ENCODE results near the gene AGBL4.
A peak's percentile ranks its signal among the peaks of the same experiment; 100 is the strongest.

The AGBL4 gene

GRCh38 chr1:48710318-48710717 is 1313.4 kb downstream of the AGBL4 start:
- no peak for DNase-seq

- DNase-seq = no peak
Observed at GRCh38 chr1:48704736-48705135, 1319.0 kb downstream of the AGBL4 start.

DNA sequence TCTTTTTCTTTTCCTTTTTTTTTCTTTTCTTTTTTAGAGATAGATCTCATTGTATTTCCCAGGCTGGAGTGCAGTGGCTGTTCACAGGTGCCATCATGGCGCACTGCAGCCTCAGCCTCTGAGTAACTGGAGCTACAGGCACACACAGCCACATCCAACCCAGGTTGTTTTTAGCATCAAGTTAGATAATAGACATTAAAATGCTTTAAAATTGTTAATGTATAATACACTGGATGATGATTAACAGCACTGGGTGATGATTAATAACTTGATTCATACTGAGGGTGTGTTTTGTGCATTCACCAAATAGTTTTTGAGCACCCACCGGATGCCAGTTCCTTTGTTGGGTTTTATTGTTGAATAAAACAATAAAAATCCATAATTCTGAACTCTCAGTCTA is 1322.3 kb downstream of the AGBL4 start:
- no peak for DNase-seq

GRCh38 chr1:48697066-48697707 is 1326.6 kb downstream of the AGBL4 start:
- peak in 4 of 6 experiments; percentile 2 to 34 (median 9) for DNase-seq

GRCh38 chr1:48695161-48695560 is 1328.6 kb downstream of the AGBL4 start:
- DNase-seq = no peak

DNA sequence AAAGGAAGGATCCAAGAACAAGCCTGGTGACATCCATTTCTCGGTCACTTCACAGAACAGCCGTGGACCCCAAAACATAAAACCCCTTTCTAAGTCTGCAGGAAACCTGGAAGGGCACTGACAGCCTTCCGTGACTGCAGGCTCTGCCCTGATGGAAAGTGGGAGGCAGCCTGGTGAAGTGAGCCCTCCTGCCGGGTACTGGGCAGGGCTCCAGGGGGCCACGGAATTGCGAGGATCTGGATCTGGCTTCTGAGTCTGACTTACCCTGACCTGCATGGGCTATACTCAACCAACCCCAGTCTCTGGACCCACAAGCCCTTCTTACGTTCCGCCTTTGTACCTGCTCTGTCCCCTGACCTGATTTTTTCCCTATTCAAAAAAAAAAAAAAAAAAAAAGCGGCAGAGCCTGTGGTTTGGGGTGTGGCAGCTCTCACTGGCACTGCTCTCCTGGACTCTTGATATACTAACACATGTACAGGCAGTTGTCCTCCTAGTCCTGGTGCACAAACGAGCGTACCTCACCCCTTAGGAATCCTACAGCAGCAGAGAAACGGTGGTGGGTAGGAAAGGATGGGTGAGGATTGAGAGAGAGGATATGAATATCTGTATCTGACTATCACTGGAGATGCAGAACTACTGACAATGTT is 1330.0 kb downstream of the AGBL4 start:
- no peak for DNase-seq

DNA sequence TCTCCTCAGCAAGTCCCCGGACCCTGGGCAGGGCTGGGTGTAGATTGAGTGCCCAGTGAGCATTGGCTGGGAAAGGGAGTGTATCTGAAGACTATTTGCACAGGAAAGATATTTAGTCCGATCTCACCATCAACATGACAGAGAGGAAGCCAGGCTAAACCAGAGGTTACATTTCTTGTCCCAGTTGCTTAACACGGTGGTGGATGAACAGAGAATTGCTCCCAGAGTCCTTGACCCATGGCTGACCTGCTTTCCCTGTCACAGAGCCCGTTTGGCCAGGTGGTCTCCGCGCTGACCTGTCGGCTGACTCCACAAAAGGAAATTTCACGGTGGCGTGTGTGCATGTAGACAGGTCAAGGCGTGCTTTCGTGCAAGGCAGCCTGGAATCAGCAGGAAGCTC is 1330.6 kb downstream of the AGBL4 start:
- DNase-seq = no peak

- no peak for DNase-seq
Observed at GRCh38 chr1:48692235-48692634, 1331.5 kb downstream of the AGBL4 start.

DNA sequence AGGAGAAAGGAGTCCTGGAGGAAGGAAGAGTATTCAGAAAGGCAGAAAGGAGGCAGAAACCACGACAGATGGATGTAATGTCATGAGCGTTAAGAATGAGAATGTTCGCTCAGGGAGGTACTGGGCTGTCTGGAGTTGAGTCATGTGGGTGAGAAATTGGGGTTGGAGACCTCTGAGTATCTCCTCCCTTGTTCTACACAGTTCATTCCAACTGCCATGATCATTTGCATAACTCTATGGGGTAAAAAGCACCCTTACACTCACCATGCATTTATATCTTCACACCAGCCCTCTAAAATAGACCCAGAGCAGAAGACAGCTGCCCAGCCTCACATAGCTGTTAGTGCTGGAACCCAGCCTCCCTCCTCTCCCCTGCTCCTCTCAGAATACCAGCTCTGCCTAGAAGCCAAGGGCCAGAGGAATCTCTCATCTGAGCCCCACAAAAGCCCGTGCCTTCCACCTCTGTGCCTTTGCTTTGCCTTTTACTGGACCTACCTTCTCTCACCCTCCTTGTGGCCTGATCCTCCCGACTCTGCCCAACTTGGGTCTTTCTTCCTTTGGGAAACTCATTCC is 1332.2 kb downstream of the AGBL4 start:
- DNase-seq = no peak

DNA sequence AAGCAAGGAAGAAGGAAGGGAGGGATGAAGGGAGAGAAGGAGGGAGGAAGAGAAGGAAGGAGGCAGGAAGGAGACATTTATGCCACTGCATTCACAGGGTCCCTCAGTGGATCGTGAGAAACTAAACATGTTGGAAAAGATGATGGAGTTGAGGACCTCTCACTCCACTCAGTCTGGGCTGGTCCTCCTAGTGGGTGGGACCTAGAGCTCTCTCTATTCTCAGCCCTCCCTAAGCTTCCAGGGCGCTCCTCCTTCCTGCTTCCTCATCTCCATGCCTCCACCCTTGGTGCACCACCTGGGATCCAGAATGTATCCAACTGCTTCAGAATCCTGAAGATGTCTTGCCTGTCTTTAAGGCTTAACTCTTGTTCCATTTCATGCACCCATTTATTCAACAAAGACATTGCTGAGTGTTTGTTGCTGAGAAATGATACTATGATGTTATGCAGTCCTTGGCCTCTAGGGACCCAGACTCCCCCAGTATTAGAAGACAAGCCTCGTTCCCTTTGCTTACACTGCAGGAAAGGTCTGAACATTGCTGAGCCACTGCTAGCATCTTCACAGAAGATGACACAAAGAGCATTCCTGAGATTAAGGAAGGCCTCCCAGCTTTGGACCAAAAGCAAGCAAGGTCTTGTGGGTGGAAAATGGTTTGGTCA is 1335.5 kb downstream of the AGBL4 start:
- DNase-seq = no peak

- DNase-seq = no peak
Observed at GRCh38 chr1:48687282-48688045, 1336.3 kb downstream of the AGBL4 start.

DNA sequence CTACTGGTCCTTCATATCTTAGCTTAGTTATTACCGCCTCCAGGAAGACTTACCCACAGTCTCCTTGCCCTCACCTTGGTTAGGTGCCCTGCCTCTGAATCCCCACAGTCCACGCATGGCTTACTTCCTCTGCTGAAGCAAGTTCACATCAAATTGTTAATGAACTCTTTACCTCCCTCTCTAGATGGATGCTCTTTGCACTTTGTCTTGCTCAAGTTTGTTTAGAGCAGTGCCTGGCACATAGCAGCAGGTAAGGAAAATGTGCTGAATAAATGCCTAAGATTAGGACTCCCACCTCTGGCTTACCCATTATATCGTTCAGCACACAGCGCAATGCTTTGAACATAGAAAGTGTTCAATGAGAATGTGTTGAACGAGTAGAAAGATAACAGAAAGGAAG is 1337.6 kb downstream of the AGBL4 start:
- DNase-seq = no peak

DNA sequence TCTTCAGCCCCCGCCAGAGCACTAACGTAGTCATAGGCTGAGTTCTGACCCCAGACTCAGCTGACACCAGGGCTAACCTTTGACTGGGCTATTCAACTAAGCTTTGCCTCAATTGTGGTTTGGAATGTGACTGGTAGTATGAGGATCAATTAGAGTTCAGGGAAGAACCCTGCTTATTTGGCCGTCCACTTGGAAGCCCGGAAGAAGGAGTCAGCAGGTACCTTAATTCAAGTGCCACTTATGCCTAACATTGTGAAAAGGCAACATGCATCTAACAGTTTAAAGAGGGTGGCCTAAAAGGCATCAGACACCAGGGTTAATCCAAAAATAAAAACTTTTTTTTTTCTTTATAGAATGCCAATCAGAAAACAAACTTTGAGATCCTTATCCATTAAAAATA is 1339.4 kb downstream of the AGBL4 start:
- DNase-seq = no peak

GRCh38 chr1:48683839-48684238 is 1339.9 kb downstream of the AGBL4 start:
- no peak for DNase-seq

- no peak for DNase-seq
Observed at GRCh38 chr1:48681476-48682305, 1342.1 kb downstream of the AGBL4 start.

- no peak for DNase-seq
Observed at GRCh38 chr1:48680411-48681035, 1343.2 kb downstream of the AGBL4 start.

GRCh38 chr1:48679859-48680258 is 1343.9 kb downstream of the AGBL4 start:
- DNase-seq = no peak

DNA sequence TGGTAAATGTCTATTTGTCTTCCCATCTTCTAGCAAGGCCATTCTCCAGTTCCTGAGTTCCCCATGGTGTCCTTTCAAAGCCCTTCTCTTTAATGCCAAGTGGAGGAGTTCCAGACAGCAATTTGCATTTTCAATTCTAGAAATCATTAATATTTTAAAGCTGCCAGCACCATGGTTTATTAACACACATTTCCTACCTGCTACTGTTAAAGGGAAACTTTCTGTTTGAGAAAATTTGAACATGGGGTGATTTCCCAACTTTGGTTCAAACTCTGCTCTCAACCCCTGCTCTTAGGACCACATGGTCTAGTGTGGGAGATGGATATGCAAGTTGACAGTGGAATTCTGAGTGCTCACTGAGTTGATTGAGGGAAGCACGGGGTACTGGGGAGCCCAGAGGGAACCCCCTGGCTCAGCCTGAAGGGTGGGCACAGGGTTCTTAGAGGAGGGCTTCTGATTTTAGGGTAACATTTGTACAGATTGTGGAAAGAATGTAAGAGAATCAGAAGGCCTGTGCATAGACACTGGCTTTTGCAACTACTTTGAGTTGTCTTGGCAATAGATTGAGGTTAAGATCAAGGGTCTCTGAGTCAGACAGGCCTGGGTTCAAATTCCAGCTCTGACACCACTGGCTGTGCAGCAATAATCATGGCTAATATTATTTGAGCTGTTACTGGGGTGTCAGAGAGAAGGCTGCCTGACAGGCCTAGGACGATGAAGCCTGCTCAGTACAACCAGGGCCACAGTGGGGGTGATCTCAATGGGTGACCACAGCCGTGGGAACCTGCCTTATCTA is 1344.8 kb downstream of the AGBL4 start:
- no peak for DNase-seq

DNA sequence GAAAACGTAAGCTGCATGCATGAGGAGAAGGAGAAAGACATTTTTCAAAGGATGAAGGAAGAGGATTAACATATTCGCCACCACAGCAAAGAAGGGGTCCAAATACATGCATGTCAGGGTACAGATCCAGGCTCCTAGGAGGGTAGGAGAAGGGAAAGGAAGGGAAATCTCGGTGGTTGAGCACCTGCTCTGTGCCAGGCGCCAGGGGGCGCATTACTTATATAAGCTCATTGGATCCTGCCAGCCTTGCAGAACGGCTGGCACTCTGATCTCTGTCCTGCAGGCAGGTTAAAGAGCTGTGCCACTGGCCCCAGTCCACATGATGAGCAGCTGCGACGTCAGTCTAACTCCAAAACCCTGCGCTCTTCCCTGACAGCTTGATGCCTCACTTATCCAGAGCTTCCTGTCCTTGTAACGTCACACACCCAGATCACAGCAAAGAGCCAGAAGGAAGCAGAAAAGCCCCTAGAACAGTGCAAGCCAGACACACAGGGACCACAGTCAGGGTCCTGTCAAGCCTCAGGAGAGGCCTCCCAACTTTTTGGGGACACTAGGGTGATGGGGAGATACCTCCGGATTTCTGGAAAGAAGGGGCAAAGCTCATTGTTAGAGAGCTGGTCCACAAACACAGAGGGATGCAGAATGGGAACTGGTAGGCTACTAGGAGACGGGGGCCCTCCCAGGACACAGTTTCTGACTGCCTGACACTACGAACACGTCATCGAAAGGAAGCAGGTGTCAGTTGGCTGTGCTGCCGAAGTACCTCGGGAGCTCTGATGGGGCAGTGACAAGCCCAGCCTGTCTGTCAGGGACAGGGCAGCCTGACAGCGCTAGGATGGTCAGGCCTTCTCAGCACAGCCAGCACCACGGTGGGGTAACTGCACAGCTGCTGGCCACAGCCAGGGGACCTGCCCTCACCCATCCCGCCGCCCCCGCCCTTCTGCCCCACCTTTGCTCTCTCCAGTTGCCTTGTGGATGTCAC is 1346.2 kb downstream of the AGBL4 start:
- peak in 1 of 6 experiments; percentile 7 for DNase-seq

- DNase-seq = no peak
Observed at GRCh38 chr1:48676822-48677221, 1346.9 kb downstream of the AGBL4 start.

All from stimulated activated naive CD4-positive, alpha-beta T cell (primary cell).